ENCODE measurements around the gene HESX1. TPM values are rescaled to one million over a fixed set of nuclear protein-coding genes. Genes with fewer than 3 reads are reported as not detected.

HESX1 gene
- total and polyA plus RNA-seq, 4 donors, result 0.17 to 0.52 (median 0.34) TPM

DNA sequence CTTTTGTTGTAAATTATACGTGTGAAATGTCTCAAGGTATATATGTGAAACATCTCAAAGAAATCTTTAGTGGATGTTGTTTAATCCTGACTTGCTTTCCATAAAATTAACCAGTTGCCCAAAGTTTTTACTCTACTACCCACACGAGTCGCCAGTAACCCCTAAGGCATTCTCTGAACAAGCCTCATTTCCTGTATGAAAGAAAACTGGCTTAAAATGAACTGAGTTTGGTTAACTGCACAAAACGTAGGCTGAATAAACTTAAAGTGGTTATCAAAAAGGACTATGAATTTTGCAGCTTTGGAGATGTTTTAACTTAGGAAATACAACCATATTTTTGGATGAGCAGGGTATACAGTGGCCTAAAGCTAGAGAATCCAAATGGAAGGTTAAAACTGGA, 25.1 kb upstream of the HESX1 start:
- Histone ChIP-seq H3K9me3 (ENCODE audit: control insufficient read depth in 4 of 4, low read length in 3 of 4) (no peaks in the 10 kb centered on the region), H3K27me3 (ENCODE audit: control insufficient read depth in 4 of 4, insufficient read depth in 4 of 4, low read length in 3 of 4) (no peaks in the 10 kb centered on the region), H3K9ac (ENCODE audit: low read depth in 1 of 2, low read length in 2 of 2) (no peak overlapping the region), H3K27ac (ENCODE audit: low read depth in 1 of 2, low read length in 2 of 2) (no peak overlapping the region), H3K4me3 (ENCODE audit: low read depth in 1 of 3, low read length in 3 of 3) (no peak overlapping the region), H3K4me1 (ENCODE audit: control insufficient read depth in 4 of 4, insufficient read depth in 4 of 4, low read length in 3 of 4) (peaks cover 0 to 21% (median 10%) of the 10 kb centered on the region in 4 donors), H3K36me3 (ENCODE audit: control insufficient read depth in 4 of 4, insufficient read depth in 3 of 4, low read depth in 1 of 4, low read length in 3 of 4) (no peaks in the 10 kb centered on the region)
- TF ChIP-seq, protein P1, sequence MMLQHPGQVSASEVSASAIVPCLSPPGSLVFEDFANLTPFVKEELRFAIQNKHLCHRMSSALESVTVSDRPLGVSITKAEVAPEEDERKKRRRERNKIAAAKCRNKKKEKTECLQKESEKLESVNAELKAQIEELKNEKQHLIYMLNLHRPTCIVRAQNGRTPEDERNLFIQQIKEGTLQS (IDR thresholded peaks at IDR 0.05), result no peak
- no peak for TF ChIP-seq GABPA (IDR thresholded peaks at IDR 0.05 in 1 of 2, conservative IDR thresholded peaks at IDR 0.05 in 1 of 2)
- TF ChIP-seq, protein P2, sequence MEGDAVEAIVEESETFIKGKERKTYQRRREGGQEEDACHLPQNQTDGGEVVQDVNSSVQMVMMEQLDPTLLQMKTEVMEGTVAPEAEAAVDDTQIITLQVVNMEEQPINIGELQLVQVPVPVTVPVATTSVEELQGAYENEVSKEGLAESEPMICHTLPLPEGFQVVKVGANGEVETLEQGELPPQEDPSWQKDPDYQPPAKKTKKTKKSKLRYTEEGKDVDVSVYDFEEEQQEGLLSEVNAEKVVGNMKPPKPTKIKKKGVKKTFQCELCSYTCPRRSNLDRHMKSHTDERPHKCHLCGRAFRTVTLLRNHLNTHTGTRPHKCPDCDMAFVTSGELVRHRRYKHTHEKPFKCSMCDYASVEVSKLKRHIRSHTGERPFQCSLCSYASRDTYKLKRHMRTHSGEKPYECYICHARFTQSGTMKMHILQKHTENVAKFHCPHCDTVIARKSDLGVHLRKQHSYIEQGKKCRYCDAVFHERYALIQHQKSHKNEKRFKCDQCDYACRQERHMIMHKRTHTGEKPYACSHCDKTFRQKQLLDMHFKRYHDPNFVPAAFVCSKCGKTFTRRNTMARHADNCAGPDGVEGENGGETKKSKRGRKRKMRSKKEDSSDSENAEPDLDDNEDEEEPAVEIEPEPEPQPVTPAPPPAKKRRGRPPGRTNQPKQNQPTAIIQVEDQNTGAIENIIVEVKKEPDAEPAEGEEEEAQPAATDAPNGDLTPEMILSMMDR (IDR thresholded peaks at IDR 0.05; ENCODE audit: low read depth, low read length, missing input control), result no peak
- no peak for TF ChIP-seq TAF1 (conservative IDR thresholded peaks at IDR 0.05)
- TF ChIP-seq HNF4A (conservative IDR thresholded peaks at IDR 0.05), result no peak
- no peak for TF ChIP-seq JUND (IDR thresholded peaks at IDR 0.05)
- TF ChIP-seq YY1 (IDR thresholded peaks at IDR 0.05), result no peak
- TF ChIP-seq FOXA2 (IDR thresholded peaks at IDR 0.05), result no peak
- TF ChIP-seq RXRA (IDR thresholded peaks at IDR 0.05), result no peak
- no peak for TF ChIP-seq RAD21 (IDR thresholded peaks at IDR 0.05)
- TF ChIP-seq SP1 (IDR thresholded peaks at IDR 0.05), result no peak
- TF ChIP-seq EGR1 (IDR thresholded peaks at IDR 0.05; ENCODE audit: low read depth in 2 of 2), result no peak
- TF ChIP-seq, protein P3, sequence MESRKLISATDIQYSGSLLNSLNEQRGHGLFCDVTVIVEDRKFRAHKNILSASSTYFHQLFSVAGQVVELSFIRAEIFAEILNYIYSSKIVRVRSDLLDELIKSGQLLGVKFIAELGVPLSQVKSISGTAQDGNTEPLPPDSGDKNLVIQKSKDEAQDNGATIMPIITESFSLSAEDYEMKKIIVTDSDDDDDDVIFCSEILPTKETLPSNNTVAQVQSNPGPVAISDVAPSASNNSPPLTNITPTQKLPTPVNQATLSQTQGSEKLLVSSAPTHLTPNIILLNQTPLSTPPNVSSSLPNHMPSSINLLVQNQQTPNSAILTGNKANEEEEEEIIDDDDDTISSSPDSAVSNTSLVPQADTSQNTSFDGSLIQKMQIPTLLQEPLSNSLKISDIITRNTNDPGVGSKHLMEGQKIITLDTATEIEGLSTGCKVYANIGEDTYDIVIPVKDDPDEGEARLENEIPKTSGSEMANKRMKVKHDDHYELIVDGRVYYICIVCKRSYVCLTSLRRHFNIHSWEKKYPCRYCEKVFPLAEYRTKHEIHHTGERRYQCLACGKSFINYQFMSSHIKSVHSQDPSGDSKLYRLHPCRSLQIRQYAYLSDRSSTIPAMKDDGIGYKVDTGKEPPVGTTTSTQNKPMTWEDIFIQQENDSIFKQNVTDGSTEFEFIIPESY (IDR thresholded peaks at IDR 0.05), result no peak
- TF ChIP-seq, protein P4, sequence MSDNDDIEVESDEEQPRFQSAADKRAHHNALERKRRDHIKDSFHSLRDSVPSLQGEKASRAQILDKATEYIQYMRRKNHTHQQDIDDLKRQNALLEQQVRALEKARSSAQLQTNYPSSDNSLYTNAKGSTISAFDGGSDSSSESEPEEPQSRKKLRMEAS (IDR thresholded peaks at IDR 0.05), result no peak
- no peak for TF ChIP-seq FOXA1 (IDR thresholded peaks at IDR 0.05)
- TF ChIP-seq, protein P5, sequence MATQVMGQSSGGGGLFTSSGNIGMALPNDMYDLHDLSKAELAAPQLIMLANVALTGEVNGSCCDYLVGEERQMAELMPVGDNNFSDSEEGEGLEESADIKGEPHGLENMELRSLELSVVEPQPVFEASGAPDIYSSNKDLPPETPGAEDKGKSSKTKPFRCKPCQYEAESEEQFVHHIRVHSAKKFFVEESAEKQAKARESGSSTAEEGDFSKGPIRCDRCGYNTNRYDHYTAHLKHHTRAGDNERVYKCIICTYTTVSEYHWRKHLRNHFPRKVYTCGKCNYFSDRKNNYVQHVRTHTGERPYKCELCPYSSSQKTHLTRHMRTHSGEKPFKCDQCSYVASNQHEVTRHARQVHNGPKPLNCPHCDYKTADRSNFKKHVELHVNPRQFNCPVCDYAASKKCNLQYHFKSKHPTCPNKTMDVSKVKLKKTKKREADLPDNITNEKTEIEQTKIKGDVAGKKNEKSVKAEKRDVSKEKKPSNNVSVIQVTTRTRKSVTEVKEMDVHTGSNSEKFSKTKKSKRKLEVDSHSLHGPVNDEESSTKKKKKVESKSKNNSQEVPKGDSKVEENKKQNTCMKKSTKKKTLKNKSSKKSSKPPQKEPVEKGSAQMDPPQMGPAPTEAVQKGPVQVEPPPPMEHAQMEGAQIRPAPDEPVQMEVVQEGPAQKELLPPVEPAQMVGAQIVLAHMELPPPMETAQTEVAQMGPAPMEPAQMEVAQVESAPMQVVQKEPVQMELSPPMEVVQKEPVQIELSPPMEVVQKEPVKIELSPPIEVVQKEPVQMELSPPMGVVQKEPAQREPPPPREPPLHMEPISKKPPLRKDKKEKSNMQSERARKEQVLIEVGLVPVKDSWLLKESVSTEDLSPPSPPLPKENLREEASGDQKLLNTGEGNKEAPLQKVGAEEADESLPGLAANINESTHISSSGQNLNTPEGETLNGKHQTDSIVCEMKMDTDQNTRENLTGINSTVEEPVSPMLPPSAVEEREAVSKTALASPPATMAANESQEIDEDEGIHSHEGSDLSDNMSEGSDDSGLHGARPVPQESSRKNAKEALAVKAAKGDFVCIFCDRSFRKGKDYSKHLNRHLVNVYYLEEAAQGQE (IDR thresholded peaks at IDR 0.05), result no peak
- TF ChIP-seq HNF4G (IDR thresholded peaks at IDR 0.05), result no peak
- TF ChIP-seq NR2F2 (IDR thresholded peaks at IDR 0.05), result no peak
- no peak for DNase-seq (ENCODE audit: low spot score)
- 79% methylated on average over 4 of the region's 4 CpGs for WGBS

All from liver (tissue), 9 donors.